CD4-positive, alpha-beta T cell treated with Interferon gamma for 1 hour (primary cell): ENCODE results near the gene NADSYN1.

ENCODE experiments used
- DNase-seq: peaks from one replicate; pipeline ENCODE4 v3.0.0-alpha.2; 2020

Gene NADSYN1

GRCh38 chr11:71474771-71475483 lies 21.9 kb downstream of the NADSYN1 start:
- DNase-seq: no peak

DNA sequence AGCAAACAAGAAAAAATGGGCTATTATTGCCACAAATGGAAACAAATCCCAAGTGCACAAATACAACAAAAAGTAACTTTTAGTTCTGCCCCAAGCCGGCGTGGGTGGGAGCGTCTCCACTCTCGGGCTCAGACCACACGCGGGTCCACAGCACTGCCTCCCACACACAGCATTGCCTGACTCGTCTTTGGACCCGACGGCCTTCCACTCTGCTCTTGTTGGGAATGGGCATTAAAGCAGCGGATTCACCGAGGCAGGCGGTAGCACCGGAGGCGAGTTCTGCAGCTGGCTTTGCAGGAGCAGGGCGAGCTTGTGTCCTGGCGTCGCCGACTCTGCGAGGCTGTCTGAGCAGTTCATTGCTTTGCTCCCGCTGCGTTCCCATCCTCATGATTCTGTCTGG lies 23.0 kb downstream of the NADSYN1 start:
- DNase-seq: no peak

DNA sequence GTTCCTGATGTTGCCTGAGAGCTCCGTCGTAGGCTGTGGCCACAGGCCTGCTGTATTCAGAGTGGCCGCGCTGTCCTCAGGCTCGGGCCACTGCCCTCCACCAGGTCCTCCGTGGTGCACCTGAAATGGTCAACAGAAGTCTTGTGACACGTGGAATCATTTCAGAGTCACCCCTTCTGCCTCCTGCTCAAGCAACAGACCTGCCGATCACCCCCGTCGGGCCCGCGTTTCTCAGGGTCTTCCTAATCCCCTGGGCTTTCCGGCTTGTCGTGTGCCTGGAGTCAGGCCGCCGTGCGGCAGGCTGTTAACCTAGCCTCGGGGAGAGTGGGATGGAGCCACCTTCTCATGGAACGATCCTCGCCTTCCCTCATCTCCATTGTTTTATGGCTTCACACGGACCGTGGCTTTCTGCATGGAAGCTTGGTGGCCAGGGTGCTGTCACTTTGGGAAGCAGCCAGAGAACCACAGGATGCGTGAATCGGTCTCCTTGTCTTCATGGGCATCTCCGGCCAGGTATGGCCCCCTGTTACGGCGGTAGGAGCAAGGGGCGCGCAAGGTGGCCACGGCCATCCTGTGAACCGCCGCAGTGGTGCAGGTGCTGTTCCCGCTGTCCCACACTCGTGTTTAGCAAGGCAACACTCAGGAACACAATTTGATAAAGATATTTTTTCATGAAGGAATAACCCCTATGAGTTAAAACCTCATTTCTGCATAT lies 24.1 kb downstream of the NADSYN1 start:
- no peak for DNase-seq

GRCh38 chr11:71477641-71478527 lies 24.9 kb downstream of the NADSYN1 start:
- no peak for DNase-seq

DNA sequence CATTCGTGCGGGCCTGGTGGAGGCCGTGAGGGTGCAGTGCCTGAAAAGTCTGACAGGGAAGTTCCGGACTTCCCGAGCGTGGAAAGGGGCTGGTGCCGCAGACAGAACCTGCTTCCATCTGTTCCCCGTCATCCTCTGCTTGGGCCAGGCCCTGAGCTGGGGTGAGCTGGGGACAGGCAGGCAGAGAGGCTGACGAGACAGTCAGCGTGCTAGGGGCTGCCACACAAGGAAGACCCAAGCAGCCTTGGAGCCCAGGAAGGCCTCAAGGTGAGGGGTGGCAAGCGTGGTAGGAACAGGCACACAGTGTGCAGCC lies 25.5 kb downstream of the NADSYN1 start:
- no peak for DNase-seq

- no peak for DNase-seq
Observed at GRCh38 chr11:71481101-71481960, 28.3 kb downstream of the NADSYN1 start.

DNA sequence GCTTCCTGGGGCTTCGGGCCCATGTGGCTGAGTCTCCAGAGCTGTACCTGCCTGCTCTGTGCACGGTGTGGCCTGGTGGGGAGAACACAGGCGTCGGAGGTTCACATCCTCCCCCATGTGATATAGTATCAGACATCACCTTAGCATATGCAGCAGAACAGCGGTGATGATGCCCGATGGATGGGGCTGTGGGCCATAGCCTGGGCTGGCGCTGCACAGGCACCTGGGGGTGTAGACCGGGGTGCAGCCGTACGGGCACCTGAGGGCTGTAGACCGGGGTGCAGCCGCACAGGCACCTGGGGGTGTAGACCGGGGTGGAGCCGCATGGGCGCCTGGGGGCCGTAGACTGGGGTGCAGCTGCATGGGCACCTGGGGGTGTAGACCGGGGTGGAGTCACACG lies 29.2 kb downstream of the NADSYN1 start:
- DNase-seq: no peak

GRCh38 chr11:71482746-71483364 lies 29.9 kb downstream of the NADSYN1 start:
- no peak for DNase-seq

DNA sequence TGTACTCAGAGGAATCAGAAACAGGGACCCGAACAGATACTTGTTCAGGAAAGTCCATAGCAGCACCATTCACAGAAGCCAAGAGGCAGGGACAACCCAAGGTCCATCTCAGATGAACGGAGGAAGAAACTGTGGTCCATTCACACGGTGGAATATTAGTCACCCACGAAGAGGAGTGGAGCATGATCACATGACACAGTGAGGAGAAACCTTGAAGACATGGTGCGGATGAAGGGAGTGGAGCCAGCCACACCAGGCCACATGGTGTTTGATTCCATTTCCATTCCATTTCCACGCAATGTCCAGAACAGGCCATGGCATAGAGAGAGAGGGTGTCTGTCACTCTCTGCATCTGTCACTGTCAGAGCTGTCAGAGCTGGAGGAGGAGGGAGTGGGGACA lies 30.7 kb downstream of the NADSYN1 start:
- DNase-seq: no peak

GRCh38 chr11:71484248-71485062 lies 31.5 kb downstream of the NADSYN1 start:
- no peak for DNase-seq

- no peak for DNase-seq
Observed at GRCh38 chr11:71485063-71485399, 32.0 kb downstream of the NADSYN1 start.

DNA sequence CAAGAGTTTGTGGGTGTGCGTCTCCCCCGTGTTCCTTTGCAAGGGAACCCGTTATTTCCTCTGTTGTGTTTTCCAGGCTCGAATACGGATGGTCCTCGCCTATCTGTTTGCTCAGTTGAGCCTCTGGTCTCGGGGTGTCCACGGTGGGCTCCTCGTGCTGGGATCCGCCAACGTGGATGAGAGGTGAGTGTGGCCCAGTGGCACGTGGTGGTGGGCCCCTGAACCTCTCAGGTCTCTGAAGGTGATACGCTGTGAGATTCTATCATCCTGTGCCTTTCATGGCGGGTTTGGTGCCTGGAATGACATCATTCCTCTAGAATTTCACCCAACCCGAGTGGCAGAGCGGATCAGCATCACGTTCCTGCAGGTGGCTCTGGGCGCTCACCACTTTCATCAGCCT lies 32.5 kb downstream of the NADSYN1 start:
- DNase-seq: no peak

- no peak for DNase-seq
Observed at GRCh38 chr11:71486320-71486719, 33.3 kb downstream of the NADSYN1 start.

GRCh38 chr11:71488681-71489270 lies 35.8 kb downstream of the NADSYN1 start:
- no peak for DNase-seq

GRCh38 chr11:71489311-71490043 lies 36.5 kb downstream of the NADSYN1 start:
- DNase-seq: no peak

DNA sequence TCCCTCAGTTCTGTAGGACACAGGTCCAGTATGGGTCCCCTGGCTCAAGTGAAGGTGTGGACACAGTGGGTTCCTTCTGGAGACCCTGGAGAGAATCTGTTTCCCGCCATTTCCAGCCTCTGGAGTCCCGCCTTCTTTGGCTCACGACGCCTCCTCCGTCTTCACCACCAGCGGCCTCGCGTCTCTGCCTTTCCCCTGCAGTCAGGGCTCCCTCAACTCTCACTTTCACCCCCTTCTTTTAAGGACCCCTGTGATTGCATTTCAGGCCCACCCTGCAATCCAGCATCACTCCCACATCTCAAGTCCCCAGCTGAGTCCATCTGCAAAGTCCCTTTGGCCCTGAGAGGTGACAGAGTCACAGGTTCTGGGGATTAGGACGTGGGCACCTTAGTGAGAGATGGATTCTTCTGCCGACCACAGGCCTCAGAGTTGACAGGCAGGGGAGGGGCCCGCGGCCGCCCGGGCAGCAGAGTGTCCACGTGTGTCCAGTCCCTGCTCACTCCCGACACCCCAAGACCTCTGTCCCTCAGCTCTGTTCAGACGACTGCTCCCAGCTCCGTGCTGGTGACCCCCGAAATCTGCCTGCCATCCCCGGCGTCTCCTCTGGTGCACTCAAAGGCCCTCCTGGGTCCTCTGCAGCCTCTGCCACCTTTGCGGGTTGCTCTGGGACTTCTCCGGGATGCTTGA lies 37.2 kb downstream of the NADSYN1 start:
- DNase-seq: no peak

DNA sequence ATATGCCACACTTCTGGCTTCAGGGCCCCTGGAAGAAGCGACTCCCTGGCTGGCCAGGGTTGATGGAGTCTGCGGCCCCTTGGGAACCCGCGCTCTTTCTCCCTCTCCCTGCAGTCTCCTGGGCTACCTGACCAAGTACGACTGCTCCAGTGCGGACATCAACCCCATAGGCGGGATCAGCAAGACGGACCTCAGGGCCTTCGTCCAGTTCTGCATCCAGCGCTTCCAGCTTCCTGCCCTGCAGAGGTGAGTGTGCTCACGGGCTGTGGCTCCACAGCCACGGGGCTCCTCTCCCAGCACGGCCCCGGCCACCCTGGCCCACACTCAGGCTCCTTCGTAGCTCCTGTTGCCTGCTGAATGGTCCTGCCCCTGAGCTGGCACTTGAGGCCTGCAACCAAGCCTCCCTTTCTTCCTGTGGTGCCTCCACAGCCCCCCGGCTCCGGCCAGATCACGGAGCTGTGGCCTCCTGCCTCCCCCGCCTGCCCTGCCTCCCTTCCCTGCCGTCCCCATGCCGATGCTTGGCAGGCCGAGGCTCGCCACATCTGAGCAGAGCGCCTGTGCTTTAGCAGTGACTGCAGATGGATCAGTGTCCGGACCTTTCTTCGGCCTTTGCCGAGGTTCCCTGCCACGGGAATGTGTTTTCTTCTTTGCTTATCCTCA lies 37.9 kb downstream of the NADSYN1 start:
- no peak for DNase-seq

GRCh38 chr11:71491531-71491930 lies 38.5 kb downstream of the NADSYN1 start:
- DNase-seq: no peak

GRCh38 chr11:71491940-71492339 lies 38.9 kb downstream of the NADSYN1 start:
- DNase-seq: no peak
